GM18858 (cell line): ENCODE results near the gene ACAT2.
"Not testable (repeated sequence)": the region's sequence is repeated elsewhere in the genome, so short reads cannot be mapped to it uniquely, and the experiment has no call there.

ENCODE experiments used
- ATAC-seq: cut with Tn5 transposase; IDR thresholded peaks from one replicate; pipeline ENCODE4 v1.9.1; 2021; ENCODE audit not compliant: unreplicated experiment

Gene ACAT2

GRCh38 chr6:159807150-159807858 is 45.5 kb downstream of the ACAT2 start:
- ATAC-seq = no peak

- ATAC-seq = no peak
Observed at GRCh38 chr6:159808647-159809046, 46.8 kb downstream of the ACAT2 start.

DNA sequence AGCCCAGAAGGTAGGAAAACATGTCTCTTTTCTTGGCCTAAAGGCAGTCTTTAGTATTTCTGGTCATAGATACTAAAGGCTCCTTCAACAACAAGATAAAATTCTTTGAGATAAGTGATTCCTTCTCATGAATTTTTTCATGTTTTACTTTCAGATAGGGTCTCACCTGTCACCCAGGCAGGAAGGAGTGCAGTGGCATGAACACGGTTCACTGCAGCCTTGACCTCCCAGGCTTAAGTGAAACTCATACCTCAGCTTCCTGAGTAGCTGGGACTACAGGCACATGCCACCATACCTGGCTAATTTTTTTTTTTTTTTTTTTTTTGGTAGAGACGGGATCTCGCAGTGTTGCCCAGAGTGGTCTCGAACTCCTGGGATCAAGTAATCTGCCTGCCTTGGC is 47.3 kb downstream of the ACAT2 start:
- ATAC-seq = no peak

- ATAC-seq = no peak
Observed at GRCh38 chr6:159813781-159814180, 51.9 kb downstream of the ACAT2 start.

- ATAC-seq = no peak
Observed at GRCh38 chr6:159815410-159815809, 53.6 kb downstream of the ACAT2 start.

- not testable (repeated sequence) for ATAC-seq
Observed at GRCh38 chr6:159816775-159817174, 54.9 kb downstream of the ACAT2 start.

DNA sequence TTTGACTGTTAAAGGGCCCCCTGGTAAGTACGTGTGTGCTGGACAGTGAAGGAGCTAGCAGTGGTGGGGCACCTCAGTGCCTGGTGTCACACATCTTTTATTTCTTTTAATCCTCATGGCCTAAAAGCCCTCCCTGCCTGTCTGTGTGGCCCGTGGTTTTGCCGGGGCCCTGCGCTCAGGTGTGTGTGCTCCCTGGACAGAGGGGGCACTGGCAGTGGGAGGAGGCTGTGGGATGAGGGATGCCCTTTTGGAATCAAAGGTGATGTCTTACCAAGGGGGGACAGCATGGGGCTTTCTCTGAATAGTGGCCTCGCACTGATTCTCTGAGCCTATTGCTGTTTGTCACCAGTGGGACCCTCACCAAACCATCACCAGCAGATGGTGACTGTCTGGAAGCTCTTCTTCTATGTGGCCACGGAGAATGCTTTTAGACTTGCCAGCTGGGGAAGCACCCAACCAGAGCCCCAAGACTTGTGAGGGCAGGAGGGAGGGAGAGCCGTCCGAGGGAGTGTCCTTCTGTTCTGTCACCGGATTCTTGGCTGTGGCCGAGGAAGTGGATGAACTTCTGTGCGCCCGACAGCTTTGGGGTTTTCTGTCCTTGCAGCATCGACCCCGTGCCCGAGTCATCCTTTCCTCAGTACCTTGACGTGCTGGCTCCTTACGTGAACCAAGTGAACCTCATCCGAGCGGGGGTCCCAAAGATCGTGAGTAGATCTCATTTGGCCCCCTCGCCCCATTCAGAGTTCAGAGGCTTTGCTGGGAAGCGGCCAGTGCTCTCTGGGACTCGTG is 56.3 kb downstream of the ACAT2 start:
- ATAC-seq = no peak

GRCh38 chr6:159819098-159819497 is 57.3 kb downstream of the ACAT2 start:
- no peak for ATAC-seq

GRCh38 chr6:159819932-159820640 is 58.2 kb downstream of the ACAT2 start:
- no peak for ATAC-seq

DNA sequence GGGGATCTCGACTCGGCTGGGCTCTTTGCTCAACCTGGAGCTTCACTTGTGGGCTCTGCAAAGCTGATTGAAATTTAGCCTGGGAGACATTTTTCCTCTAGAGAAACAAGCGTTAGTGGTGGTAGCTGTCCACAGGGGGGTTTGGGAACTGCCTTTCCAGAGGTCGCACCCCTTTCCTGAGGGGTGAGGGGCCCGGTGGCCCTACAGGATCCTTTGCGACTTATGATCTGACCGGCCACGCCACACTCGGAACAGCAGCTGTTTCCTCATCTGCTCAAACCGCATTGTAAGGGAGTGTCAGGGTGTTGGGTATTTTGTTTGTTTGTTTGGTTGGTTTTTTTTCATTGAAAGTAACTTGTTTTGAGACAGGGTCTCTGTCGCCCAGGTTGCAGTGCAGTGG is 59.3 kb downstream of the ACAT2 start:
- no peak for ATAC-seq

DNA sequence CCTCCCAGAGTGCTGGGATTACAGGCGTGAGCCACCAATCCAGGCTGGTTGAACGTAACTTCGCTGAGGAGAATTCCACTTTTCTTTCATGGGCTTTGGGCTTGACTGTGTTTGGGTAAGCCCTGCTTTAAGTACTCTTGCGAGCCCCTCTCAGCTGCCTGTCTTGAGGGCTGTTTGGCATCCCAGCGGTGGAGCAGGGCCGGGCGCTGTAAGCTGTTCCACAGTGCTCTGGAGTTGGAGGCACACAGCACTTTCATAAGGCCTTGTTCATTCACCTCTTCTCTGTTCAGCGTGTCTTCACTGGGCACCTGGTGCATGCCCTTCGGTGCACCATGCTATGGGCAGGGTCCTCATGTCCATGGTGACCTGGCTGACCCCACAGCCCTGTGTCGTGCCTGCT is 59.9 kb downstream of the ACAT2 start:
- no peak for ATAC-seq

GRCh38 chr6:159823953-159824352 is 62.1 kb downstream of the ACAT2 start:
- ATAC-seq = no peak

DNA sequence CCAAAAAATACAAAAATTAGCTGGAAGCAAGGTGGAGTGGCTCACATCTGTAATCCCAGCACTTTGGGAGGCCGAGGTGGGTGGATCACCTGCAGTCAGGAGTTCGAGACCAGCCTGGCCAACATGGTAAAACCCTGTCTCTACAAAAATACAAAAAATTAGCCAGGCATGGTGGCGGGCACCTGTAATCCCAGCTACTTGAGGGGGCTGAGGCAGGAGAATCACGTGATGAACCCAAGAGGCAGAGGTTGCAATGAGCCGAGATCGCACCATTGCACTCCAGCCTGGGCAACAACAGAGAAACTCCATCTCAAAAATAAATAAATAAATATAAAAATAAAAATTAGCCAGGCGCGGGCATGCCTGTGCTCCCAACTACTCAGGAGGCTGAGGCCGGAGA is 62.8 kb downstream of the ACAT2 start:
- not testable (repeated sequence) for ATAC-seq

- ATAC-seq = no peak
Observed at GRCh38 chr6:159826004-159826403, 64.2 kb downstream of the ACAT2 start.

DNA sequence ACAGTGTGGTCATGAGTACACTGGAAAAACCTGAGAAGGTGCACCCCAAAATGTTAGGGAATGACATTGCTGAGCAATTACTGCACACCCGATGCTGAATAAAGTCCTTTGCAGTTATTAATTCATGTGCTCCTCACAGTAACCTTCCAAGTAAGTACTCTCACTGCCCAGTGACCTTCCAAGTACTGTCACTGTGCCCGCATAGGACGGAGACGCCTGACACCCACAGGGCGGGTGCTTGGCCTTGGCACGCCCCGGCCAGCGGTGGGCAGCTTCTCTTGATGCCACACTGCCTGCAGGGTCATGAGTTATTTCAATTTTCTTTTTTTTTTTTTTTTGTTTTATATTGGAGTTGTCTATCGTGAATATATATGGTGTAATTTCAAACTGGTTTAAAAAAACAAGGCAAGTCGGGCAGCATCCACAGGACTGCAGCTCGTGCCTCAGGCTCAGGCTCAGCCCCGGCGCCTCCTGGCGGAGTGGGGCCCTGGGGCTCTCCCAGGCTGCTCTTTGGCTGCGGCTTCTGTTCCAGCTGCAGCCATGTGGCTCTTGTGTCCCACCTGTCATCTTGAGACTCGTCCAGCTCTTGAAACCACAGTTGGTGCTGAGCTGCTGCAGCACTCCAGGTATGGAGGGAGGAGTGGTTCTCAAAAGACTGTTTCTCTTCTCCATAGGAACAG is 65.3 kb downstream of the ACAT2 start:
- no peak for ATAC-seq

- ATAC-seq = no peak
Observed at GRCh38 chr6:159828074-159828473, 66.2 kb downstream of the ACAT2 start.
